K562 (cell line): ENCODE data around the gene EML2. TPM values are rescaled to one million over a fixed set of nuclear protein-coding genes. Genes with fewer than 3 reads are reported as not detected.

Source experiments
- ATAC-seq: fragments of 200-7000 bp; cut with Tn5 transposase; 3 replicates; pipeline ENCODE4 v1.9.1; 2020; ENCODE audit warnings: moderate library complexity
- BruUV-seq: library from RNA; stranded (reverse); fragments of 400-500 nt; replicated peaks from 2 replicates; lab custom pipeline; 2021; lab: Mats Ljungman, UMichigan
- CTCF ChIA-PET: fragments of 300-600 bp; formaldehyde crosslinking; extraction: SDS; loops from one replicate; lab custom pipeline; 2021; ENCODE audit warnings: low intra/inter-chr PET ratio; lab: Yijun Ruan, JAX
- POLR2A ChIA-PET: fragments of 300-600, 350-650 bp; sonication (Branson Sonifier 250); formaldehyde crosslinking; extraction: SDS; loops from one replicate; lab custom pipeline; 2021; ENCODE audit warnings: antibody characterized with exemption, inconsistent platforms; lab: Yijun Ruan, JAX
- DNase-seq, 4 experiments: peaks; one replicate each; pipeline versions ENCODE4 v3.0.0 to v3.0.0-alpha.2; 2011 to 2018; ENCODE audit warnings: low spot score in 3 of 4, mixed read lengths in 3 of 4; ENCODE audit errors: extremely low read depth in 1 of 4
- FAIRE-seq: peaks from 2 replicates; lab custom pipeline; 2011; peaks lifted over from hg19 to GRCh38; lab: Jason Lieb, UNC
- H2AFZ ChIP-seq: 2 replicates; pipeline ENCODE4 v1.6.0; 2011; ENCODE audit warnings: low read depth, low read length, control low read depth, inconsistent platforms
- H3K27ac ChIP-seq: fragments of 200-600 bp; 3 replicates; pipeline ENCODE4 v1.8.0; 2011; ENCODE audit warnings: low read depth, mild to moderate bottlenecking, control low read depth, inconsistent platforms, low read length, moderate library complexity, mixed read lengths; ENCODE audit errors: extremely low read depth
- H3K27me3 ChIP-seq, 2 experiments: fragments of 300-600 bp in 1 of 2; 2 replicates in 1 of 2; 3 replicates in 1 of 2; pipeline versions ENCODE4 v1.6.0 to v1.8.0; 2011; ENCODE audit warnings: inconsistent platforms in 2 of 2, low read length in 2 of 2, mild to moderate bottlenecking in 1 of 2, mixed read lengths in 1 of 2, moderate library complexity in 1 of 2; ENCODE audit not compliant: control insufficient read depth in 2 of 2, insufficient read depth in 2 of 2
- H3K36me3 ChIP-seq: fragments of 300-600 bp; 3 replicates; pipeline ENCODE4 v1.8.0; 2011; ENCODE audit warnings: mild to moderate bottlenecking, low read length, inconsistent platforms; ENCODE audit not compliant: control insufficient read depth, insufficient read depth
- H3K4me1 ChIP-seq, 2 experiments: fragments of 200-600 bp in 1 of 2; replicated peaks in 1 of 2; 2 replicates in 1 of 2; 3 replicates in 1 of 2; pipeline versions ENCODE4 v1.5.1 to v1.8.0; 2011; ENCODE audit warnings: inconsistent platforms in 2 of 2, low read length in 2 of 2, mild to moderate bottlenecking in 1 of 2, mixed read lengths in 1 of 2, moderate library complexity in 1 of 2; ENCODE audit not compliant: control insufficient read depth in 2 of 2, insufficient read depth in 2 of 2
- H3K4me2 ChIP-seq: 2 replicates; pipeline ENCODE4 v1.6.1; 2011; ENCODE audit warnings: low read length, control low read depth, inconsistent platforms, mixed read lengths; ENCODE audit not compliant: insufficient read depth
- H3K4me3 ChIP-seq: fragments of 200-600 bp; sonication (generic), shearing (Covaris generic); 2 replicates; pipeline ENCODE4 v1.5.1; 2016; ENCODE audit warnings: control low read depth, inconsistent platforms
- H3K79me2 ChIP-seq: fragments of 200-600 bp; 3 replicates; pipeline ENCODE4 v1.8.0; 2011; ENCODE audit warnings: low read length, inconsistent platforms; ENCODE audit not compliant: control insufficient read depth, insufficient read depth
- H3K9ac ChIP-seq, 2 experiments: 2 replicates each; pipeline versions ENCODE4 v1.6.0 to v1.6.1; 2011; ENCODE audit warnings: low read depth in 2 of 2, low read length in 2 of 2, control low read depth in 1 of 2, inconsistent platforms in 1 of 2, mild to moderate bottlenecking in 1 of 2, mixed read lengths in 1 of 2; ENCODE audit not compliant: insufficient read depth in 1 of 2
- H3K9me1 ChIP-seq: one replicate; pipeline ENCODE4 v1.6.0; 2011; ENCODE audit warnings: inconsistent platforms, mild to moderate bottlenecking, low read length, moderate library complexity; ENCODE audit not compliant: control insufficient read depth, insufficient read depth
- H3K9me3 ChIP-seq: replicated peaks from 2 replicates; pipeline ENCODE4 v1.5.1; 2011; ENCODE audit warnings: low read depth, low read length, inconsistent platforms; ENCODE audit not compliant: control insufficient read depth, insufficient read depth
- H4K20me1 ChIP-seq: replicated peaks from 2 replicates; pipeline ENCODE4 v1.6.1; 2011; ENCODE audit warnings: low read length, inconsistent platforms, mixed read lengths; ENCODE audit not compliant: control insufficient read depth, insufficient read depth
- BCOR ChIP-seq: fragments of 450-650 bp; IDR thresholded peaks from 2 replicates; pipeline ENCODE4 v1.6.1; 2016
- EGR1 ChIP-seq: fragments of 450-650 bp; conservative IDR thresholded peaks from 2 replicates; pipeline ENCODE4 v1.6.1; 2017; ENCODE audit warnings: mild to moderate bottlenecking
- GABPA ChIP-seq: fragments of 200-800 bp; sonication (Bioruptor generic); conservative IDR thresholded peaks from 2 replicates; pipeline ENCODE4 v1.6.1; 2016; ENCODE audit warnings: low read depth, missing genetic modification characterization, missing compliant biosample characterization
- MCM5 ChIP-seq: fragments of 450-650 bp; IDR thresholded peaks from 2 replicates; pipeline ENCODE4 v1.6.1; 2016; ENCODE audit warnings: low read depth
- MTF1 ChIP-seq: fragments of 250-450 bp; sonication (Bioruptor Pico); IDR thresholded peaks from 2 replicates; pipeline ENCODE4 v1.9.0; 2021; ENCODE audit warnings: moderate library complexity, mild to moderate bottlenecking, inconsistent platforms, borderline replicate concordance
- NR2C2 ChIP-seq, 2 experiments: fragments of 200-800 bp in 1 of 2; sonication (Bioruptor generic) in 1 of 2; sonication (generic) in 1 of 2; formaldehyde crosslinking in 1 of 2; IDR thresholded peaks; 2 replicates each; pipeline versions ENCODE4 v1.6.1 to v1.8.0; 2016 to 2022; ENCODE audit warnings: mild to moderate bottlenecking in 1 of 2, missing compliant biosample characterization in 1 of 2, missing genetic modification characterization in 1 of 2, missing genetic modification reagents in 1 of 2
- SREBF2 ChIP-seq: sonication (generic); formaldehyde crosslinking; IDR thresholded peaks from 2 replicates; pipeline ENCODE4 v1.4.0; 2020; ENCODE audit warnings: mild to moderate bottlenecking, missing genetic modification reagents
- ZKSCAN1 ChIP-seq: fragments of 150-350 bp; IDR thresholded peaks from 2 replicates; pipeline ENCODE4 v1.6.1; 2016; ENCODE audit warnings: low read depth, low read length
- ZNF347 ChIP-seq: fragments of 450-650 bp; formaldehyde crosslinking; IDR thresholded peaks from 2 replicates; pipeline ENCODE4 v1.4.0; 2020; ENCODE audit warnings: low read depth, mild to moderate bottlenecking, moderate library complexity
- WGBS: fragments of 100-300 bp; shearing (Covaris generic); methylation state at CpG from one replicate; pipeline ENCODE4 v1.1.6; 2016; ENCODE audit warnings: low coverage, mixed read lengths; ENCODE audit not compliant: insufficient coverage; ENCODE audit errors: missing lambda C conversion rate; 5-methylcytosine and 5-hydroxymethylcytosine counted together
- in situ Hi-C: fragments of 300-500 bp; cut with MboI; formaldehyde crosslinking; loops from 4 replicates; pipeline ENCODE4 v1.15.0; 2018; ENCODE audit warnings: inconsistent platforms, mixed read lengths
- intact Hi-C: fragments of 100-400 bp; cut with micrococcal nuclease; formaldehyde crosslinking; loops from 2 replicates; pipeline ENCODE4 v1.14.2; 2022
- polyA plus RNA-seq, 8 experiments: library from polyadenylated mRNA; depleted of rRNA in 4 of 8; stranded (reverse) in 5 of 8; unstranded in 3 of 8; fragments of >200 nt; fragmentation: Nextera tagmentation in 2 of 8; fragmentation: Illumina TruSeq in 1 of 8; extraction: Ambion mirVana in 2 of 8; extraction: Trizol in 1 of 8; gene quantifications; 2 replicates each; pipeline versions ENCODE4 v1.2.1 to v1.2.3, GENCODE V29; 2011 to 2014; ENCODE audit warnings: inconsistent platforms in 1 of 8, missing spikeins in 1 of 8
- total RNA-seq, 7 experiments: library from RNA; depleted of rRNA in 6 of 7; stranded (reverse); fragments of >200 nt in 6 of 7; fragmentation: Illumina TruSeq in 2 of 7; extraction: Trizol in 2 of 7; gene quantifications; 2 replicates each; pipeline versions ENCODE4 v1.2.1 to v1.2.3, GENCODE V29; 2011 to 2021; ENCODE audit warnings: low replicate concordance in 1 of 7
- TF ChIP-seq, protein P1 (sequence below): IDR thresholded peaks from 2 replicates; pipeline ENCODE4 v1.6.1; 2016; ENCODE audit warnings: missing genetic modification characterization, missing compliant biosample characterization
- TF ChIP-seq, protein P2 (sequence below): sonication (generic); IDR thresholded peaks from 2 replicates; pipeline ENCODE4 v1.6.1; 2016
- TF ChIP-seq, protein P3 (sequence below), 2 experiments: IDR thresholded peaks; 2 replicates each; pipeline ENCODE4 v1.6.1; 2012; ENCODE audit warnings: improper control_type of control experiment in 2 of 2, low read depth in 2 of 2, low read length in 2 of 2, borderline replicate concordance in 1 of 2
- TF ChIP-seq, protein P4 (sequence below): conservative IDR thresholded peaks from 2 replicates; pipeline ENCODE4 v1.6.1; 2011; ENCODE audit warnings: low read depth, mild to moderate bottlenecking, low read length; ENCODE audit not compliant: control insufficient read depth

The EML2 gene
- total and polyA plus RNA-seq, 9 of the 15 experiments (the other 6 are each of a cell fraction or from before 2014, with no cell fraction given): 2.6 to 69.6 (median 24.8) TPM

DNA sequence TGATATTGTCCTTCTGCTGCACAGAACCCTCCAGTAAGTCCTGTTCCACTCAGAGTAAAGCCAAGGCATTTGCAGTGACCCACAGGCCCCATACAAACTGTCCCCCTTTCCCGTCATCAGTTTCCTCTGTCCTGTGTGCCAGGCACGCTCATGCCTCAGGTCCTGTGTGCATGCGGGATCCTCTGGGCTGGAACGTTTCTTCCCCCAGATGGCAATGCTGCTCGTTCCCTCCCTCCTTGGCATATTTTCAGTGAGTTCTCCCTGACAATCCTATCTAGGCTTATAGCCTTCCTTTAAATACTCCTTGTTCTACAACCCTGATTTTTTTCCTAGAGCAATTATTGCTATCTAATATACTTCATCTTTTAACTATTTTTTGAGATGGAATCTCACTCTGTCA lies 60.3 kb downstream of the EML2 start (continued):
- TF ChIP-seq, protein P1, sequence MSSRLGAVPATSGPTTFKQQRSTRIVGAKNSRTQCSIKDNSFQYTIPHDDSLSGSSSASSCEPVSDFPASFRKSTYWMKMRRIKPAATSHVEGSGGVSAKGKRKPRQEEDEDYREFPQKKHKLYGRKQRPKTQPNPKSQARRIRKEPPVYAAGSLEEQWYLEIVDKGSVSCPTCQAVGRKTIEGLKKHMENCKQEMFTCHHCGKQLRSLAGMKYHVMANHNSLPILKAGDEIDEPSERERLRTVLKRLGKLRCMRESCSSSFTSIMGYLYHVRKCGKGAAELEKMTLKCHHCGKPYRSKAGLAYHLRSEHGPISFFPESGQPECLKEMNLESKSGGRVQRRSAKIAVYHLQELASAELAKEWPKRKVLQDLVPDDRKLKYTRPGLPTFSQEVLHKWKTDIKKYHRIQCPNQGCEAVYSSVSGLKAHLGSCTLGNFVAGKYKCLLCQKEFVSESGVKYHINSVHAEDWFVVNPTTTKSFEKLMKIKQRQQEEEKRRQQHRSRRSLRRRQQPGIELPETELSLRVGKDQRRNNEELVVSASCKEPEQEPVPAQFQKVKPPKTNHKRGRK (tag): no peak
- TF ChIP-seq, protein P2, sequence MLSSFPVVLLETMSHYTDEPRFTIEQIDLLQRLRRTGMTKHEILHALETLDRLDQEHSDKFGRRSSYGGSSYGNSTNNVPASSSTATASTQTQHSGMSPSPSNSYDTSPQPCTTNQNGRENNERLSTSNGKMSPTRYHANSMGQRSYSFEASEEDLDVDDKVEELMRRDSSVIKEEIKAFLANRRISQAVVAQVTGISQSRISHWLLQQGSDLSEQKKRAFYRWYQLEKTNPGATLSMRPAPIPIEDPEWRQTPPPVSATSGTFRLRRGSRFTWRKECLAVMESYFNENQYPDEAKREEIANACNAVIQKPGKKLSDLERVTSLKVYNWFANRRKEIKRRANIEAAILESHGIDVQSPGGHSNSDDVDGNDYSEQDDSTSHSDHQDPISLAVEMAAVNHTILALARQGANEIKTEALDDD: no peak
- no peak for TF ChIP-seq MCM5
- no peak for TF ChIP-seq ZKSCAN1
- TF ChIP-seq, all 486 proteins: peak for 0

DNA sequence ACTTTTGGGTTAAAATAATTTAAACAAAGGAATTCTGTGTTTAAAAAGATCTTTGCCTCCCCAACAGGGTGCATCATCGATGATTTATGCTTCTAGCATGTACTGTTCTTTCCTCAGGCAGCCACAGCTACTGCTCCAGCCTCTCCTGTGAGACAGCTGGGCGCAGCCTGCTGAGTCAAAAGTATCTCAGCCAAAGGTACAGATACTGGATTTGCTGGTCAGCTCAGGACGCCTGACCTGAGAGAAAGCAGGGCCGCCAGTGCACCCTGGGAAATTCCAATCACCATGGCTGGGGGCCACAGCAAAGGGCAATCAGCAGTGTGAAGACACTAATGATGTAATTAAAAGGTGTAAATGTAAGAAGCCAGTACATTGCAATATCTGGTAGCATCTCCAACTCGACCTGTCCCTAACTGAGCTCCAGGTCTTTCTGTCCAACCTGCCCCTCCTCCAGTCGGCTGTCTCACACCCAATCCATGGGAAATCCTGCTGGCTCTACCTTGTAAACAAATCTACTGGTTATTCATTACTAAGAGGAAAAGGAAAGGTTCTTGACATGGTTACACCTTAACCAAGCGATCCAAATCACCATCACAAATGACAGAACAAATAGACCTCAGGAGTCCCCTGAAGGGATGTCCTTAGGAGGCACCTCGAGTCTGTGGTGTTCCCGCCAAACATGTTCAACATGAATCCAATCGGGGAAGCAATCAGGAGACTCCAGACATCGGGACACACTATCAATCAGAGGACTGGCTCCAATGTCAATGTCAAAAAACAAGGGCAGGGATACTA lies 61.9 kb downstream of the EML2 start:
- DNase-seq: peak in 1 of 4 experiments; percentile 43
- Histone ChIP-seq H3K9me1 (no peaks in the 10 kb centered on the region), H3K9ac (peak overlapping the region in 1 of 2 experiments; percentile 71; a peak in 2 of 4 replicates), H2AFZ (no peak overlapping the region), H3K9me3 (no peaks in the 10 kb centered on the region), H4K20me1 (no peaks in the 10 kb centered on the region; the same call in 1 of the 2 replicates), H3K4me1 (peaks cover 18 to 19% of the 10 kb centered on the region in 2 experiments), H3K36me3 (peaks cover 17% of the 10 kb centered on the region; the same call in 2 of the 3 replicates), H3K27me3 (no peaks in the 10 kb centered on the region), H3K79me2 (peaks cover 59% of the 10 kb centered on the region), H3K27ac (peak overlapping the region; percentile 57; the same call in 2 of the 3 replicates), H3K4me2 (peak overlapping the region; percentile 17; the same call in 1 of the 2 replicates), H3K4me3 (no peak overlapping the region)
- FAIRE-seq: peak; percentile 83
- CTCF ChIA-PET: no interaction called here
- POLR2A ChIA-PET: interaction anchor here (0.7 to 1.7 kb wide), 5 partner anchors 9 to 99 kb away, joined by 3 to 5 read pairs (median 4); no protein-coding TSS in a partner anchor
- ATAC-seq: peak; percentile 74
- in situ Hi-C loops: no loop called here
- intact Hi-C loops: no loop called here
- 29% methylated on average over 11 of the region's 11 CpGs for WGBS
- BruUV-seq: no TSS peak
- TF ChIP-seq ZNF347: no peak
- TF ChIP-seq NR2C2 (CRISPR knock-in tag; IDR thresholded peaks at IDR 0.05): no peak
- TF ChIP-seq NR2C2 (tag; IDR thresholded peaks at IDR 0.05): no peak
- TF ChIP-seq GABPA (tag): no peak
- TF ChIP-seq MTF1: no peak
- TF ChIP-seq, protein P3, sequence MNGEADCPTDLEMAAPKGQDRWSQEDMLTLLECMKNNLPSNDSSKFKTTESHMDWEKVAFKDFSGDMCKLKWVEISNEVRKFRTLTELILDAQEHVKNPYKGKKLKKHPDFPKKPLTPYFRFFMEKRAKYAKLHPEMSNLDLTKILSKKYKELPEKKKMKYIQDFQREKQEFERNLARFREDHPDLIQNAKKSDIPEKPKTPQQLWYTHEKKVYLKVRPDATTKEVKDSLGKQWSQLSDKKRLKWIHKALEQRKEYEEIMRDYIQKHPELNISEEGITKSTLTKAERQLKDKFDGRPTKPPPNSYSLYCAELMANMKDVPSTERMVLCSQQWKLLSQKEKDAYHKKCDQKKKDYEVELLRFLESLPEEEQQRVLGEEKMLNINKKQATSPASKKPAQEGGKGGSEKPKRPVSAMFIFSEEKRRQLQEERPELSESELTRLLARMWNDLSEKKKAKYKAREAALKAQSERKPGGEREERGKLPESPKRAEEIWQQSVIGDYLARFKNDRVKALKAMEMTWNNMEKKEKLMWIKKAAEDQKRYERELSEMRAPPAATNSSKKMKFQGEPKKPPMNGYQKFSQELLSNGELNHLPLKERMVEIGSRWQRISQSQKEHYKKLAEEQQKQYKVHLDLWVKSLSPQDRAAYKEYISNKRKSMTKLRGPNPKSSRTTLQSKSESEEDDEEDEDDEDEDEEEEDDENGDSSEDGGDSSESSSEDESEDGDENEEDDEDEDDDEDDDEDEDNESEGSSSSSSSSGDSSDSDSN (IDR thresholded peaks at IDR 0.05; ENCODE audit: borderline replicate concordance in 1 of 2, low read depth in 2 of 2, low read length in 2 of 2): no peak
- no peak for TF ChIP-seq EGR1
- TF ChIP-seq SREBF2 (CRISPR knock-in tag): no peak
- TF ChIP-seq BCOR: no peak
- TF ChIP-seq, protein P4, sequence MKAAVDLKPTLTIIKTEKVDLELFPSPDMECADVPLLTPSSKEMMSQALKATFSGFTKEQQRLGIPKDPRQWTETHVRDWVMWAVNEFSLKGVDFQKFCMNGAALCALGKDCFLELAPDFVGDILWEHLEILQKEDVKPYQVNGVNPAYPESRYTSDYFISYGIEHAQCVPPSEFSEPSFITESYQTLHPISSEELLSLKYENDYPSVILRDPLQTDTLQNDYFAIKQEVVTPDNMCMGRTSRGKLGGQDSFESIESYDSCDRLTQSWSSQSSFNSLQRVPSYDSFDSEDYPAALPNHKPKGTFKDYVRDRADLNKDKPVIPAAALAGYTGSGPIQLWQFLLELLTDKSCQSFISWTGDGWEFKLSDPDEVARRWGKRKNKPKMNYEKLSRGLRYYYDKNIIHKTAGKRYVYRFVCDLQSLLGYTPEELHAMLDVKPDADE: no peak
